ENCODE results near the gene C6orf132.

C6orf132 gene

DNA sequence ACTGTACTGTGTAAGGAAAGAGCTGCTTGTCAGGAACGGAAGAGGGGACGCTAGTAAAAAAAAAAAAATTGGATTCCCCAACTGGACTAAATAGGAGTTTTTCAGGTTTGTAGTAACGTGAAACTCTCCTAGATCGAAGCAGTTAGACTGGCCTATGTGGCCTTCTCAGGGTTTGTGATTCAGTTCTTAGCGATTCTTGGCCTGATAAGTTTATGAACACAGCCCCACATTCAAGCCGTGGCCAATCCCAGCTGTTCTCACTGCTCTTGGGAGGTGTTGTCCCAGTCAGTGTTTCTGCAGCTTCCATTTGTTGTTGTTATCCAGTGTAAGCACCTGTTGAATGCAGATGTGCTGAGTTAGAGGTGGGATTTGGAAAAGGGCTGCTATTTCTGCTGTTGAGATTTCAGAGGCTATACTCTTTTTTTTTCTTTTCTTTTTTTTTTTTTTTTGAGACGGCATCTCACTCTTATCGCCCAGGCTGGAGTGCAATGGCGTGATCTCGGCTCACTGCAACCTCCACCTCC is 62.4 kb downstream of the C6orf132 start:
- ChIA-PET POLR2A (ENCODE audit: low non-redundant PET) (no interaction called here), CTCF (no interaction called here)
- DNase-seq (ENCODE audit: low spot score) = no peak
- H3K27ac ChIP-seq = peak overlapping the region; percentile 17; the same call in 1 of the 2 replicates
- TF ChIP-seq, protein P1, sequence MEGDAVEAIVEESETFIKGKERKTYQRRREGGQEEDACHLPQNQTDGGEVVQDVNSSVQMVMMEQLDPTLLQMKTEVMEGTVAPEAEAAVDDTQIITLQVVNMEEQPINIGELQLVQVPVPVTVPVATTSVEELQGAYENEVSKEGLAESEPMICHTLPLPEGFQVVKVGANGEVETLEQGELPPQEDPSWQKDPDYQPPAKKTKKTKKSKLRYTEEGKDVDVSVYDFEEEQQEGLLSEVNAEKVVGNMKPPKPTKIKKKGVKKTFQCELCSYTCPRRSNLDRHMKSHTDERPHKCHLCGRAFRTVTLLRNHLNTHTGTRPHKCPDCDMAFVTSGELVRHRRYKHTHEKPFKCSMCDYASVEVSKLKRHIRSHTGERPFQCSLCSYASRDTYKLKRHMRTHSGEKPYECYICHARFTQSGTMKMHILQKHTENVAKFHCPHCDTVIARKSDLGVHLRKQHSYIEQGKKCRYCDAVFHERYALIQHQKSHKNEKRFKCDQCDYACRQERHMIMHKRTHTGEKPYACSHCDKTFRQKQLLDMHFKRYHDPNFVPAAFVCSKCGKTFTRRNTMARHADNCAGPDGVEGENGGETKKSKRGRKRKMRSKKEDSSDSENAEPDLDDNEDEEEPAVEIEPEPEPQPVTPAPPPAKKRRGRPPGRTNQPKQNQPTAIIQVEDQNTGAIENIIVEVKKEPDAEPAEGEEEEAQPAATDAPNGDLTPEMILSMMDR (conservative IDR thresholded peaks at IDR 0.05; ENCODE audit: low read depth) = no peak

DNA sequence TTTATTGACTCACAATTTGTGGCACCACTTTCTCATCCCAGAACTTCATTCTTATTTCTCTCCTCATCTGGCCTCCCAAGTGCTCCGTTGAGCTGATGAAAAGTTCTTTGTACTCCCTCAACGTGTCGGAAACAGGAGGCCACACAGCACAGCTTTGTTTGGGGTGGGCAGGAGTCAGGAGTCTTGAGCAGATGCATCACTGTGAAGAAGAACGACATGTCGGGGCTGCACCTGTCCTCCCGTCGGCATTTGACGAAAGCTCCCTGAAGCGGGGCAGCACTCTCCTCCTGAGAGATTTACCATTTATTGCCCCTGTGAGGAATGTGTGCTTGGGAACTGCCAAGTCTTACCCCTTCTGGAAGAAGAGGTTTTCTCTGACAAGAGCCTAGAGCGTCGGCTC is 64.0 kb downstream of the C6orf132 start:
- no peak for DNase-seq (ENCODE audit: low spot score)
- H3K27ac ChIP-seq = peak overlapping the region; percentile 28; the same call in 1 of the 2 replicates
- ChIA-PET CTCF (no interaction called here), POLR2A (ENCODE audit: low non-redundant PET) (no interaction called here)
- TF ChIP-seq, protein P1 (conservative IDR thresholded peaks at IDR 0.05; ENCODE audit: low read depth) = no peak

DNA sequence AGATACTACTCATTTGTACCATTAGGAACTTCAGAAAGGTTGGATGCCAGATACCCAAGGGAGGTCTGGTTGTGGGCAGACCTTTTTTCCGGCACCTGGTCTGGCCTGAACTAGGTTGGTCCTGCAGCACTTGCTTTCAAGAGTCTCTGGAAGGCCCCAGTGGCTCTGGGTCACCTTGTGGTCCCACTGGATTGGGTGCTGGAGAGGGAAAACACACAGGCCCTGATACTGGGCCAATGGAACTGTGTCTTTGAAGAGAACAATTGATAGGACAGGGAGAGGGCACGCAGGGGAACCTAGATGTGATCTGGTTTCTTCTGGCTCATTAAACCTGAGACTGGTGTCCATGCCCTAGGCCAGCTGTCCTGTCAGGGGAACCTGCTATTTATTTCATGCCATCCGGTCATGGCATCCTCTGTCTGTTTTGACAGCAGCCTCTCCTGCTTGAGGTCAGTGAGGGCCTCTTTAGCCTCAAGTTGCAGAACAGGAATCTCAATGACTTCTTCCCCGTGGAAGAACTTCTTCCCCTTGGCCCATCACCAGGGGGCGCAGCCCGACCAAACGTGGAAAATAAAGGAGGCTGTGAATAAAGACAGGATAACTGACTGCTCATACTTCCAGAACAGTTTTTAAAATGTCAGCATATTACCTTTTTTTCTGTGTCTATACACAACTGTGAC is 67.1 kb downstream of the C6orf132 start:
- POLR2A ChIA-PET (ENCODE audit: low non-redundant PET) = no interaction called here
- peak; percentile 82 for DNase-seq (ENCODE audit: low spot score)
- peak overlapping the region; percentile 33 for H3K27ac ChIP-seq
- CTCF ChIA-PET = interaction anchor here (0.5 to 1.0 kb wide), 6 partner anchors 9 to 140 kb away, joined by 3 to 5 read pairs (median 4); no protein-coding TSS in a partner anchor
- TF ChIP-seq, protein P1 (conservative IDR thresholded peaks at IDR 0.05; ENCODE audit: low read depth) = peak; percentile 83

DNA sequence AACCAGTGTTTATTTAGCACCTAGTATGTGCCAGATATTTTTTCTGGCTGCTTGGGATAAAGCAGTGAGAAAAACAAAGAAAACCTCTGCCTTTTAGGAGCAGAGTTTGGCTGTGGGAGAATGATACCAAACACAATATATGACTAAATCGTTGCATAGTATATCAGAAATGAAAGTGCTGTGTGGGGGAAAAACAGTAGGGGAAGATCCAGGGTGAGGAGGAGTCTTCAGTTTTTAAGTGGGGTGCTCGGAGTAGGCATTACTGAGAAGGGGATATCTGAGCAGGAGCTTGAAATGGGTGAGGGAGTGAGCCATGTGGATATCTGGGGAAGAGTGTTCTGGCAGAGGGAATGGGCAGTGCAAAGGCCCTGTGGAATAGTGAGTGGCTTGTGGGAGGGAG is 69.1 kb downstream of the C6orf132 start:
- peak overlapping the region; percentile 33; the same call in 1 of the 2 replicates for H3K27ac ChIP-seq
- ChIA-PET CTCF (interaction anchor here (0.6 kb wide), 2 partner anchors 15 to 1187 kb away, joined by 3 read pairs; no protein-coding TSS in a partner anchor), POLR2A (ENCODE audit: low non-redundant PET) (interaction anchor here (0.5 kb wide), 1 partner anchor 10 kb away, joined by 6 read pairs; no protein-coding TSS in a partner anchor)
- TF ChIP-seq, protein P1 (conservative IDR thresholded peaks at IDR 0.05; ENCODE audit: low read depth) = no peak
- no peak for DNase-seq (ENCODE audit: low spot score)

GRCh38 chr6:42071881-42072583 is 70.4 kb downstream of the C6orf132 start:
- TF ChIP-seq, protein P1 (conservative IDR thresholded peaks at IDR 0.05; ENCODE audit: low read depth) = no peak
- no peak overlapping the region for H3K27ac ChIP-seq
- ChIA-PET POLR2A (ENCODE audit: low non-redundant PET) (no interaction called here), CTCF (no interaction called here)
- no peak for DNase-seq (ENCODE audit: low spot score)

- no peak for DNase-seq (ENCODE audit: low spot score)
- CTCF ChIA-PET = interaction anchor here (0.5 to 1.4 kb wide), 3 partner anchors 9 to 146 kb away, joined by 3 to 4 read pairs (median 3); no protein-coding TSS in a partner anchor
- H3K27ac ChIP-seq = no peak overlapping the region
- POLR2A ChIA-PET (ENCODE audit: low non-redundant PET) = no interaction called here
- TF ChIP-seq, protein P1 (conservative IDR thresholded peaks at IDR 0.05; ENCODE audit: low read depth) = no peak
Observed at GRCh38 chr6:42068872-42069522, 73.4 kb downstream of the C6orf132 start.

Measured in RWPE1 (cell line).